Right lobe of liver (tissue), 4 donors: Measurements from ENCODE around the gene ATP13A1.

Experiments used
- CTCF ChIP-seq, 4 donors: fragments of 200-600 bp in 3 of 4; fragments of 450-650 bp in 1 of 4; IDR thresholded peaks; one replicate each; pipeline versions ENCODE4 v1.5.1 to v1.8.0; 2016 to 2022; ENCODE audit warnings: antibody characterized with exemption in 4 of 4, mild to moderate bottlenecking in 2 of 4
- POLR2A ChIP-seq: fragments of 450-650 bp; IDR thresholded peaks from one replicate; pipeline ENCODE4 v1.6.1; 2017; ENCODE audit warnings: antibody characterized with exemption, mild to moderate bottlenecking
- donor health status: DM: no; HTN: no; CAD: no.
- donor health status: DM: no; HTN: no; CAD: no.
- donor health status: DM: no; HTN: yes; CAD: no.

- no peak for TF ChIP-seq CTCF (IDR thresholded peaks at IDR 0.05)
- no peak for TF ChIP-seq POLR2A
Observed at GRCh38 chr19:19631346-19631745, 32.1 kb downstream of the ATP13A1 start.
